PC-3 (cell line): ENCODE measurements around the gene CDKN1A. TPM values are rescaled to one million over a fixed set of nuclear protein-coding genes. Genes with fewer than 3 reads are reported as not detected.

Source experiments
- ATAC-seq: fragments of 200-7000 bp; cut with Tn5 transposase; 2 replicates; pipeline ENCODE4 v1.9.1; 2020; ENCODE audit warnings: mild to moderate bottlenecking, moderate library complexity
- BruUV-seq: library from RNA; stranded (reverse); fragments of 400-500 nt; replicated peaks from 2 replicates; lab custom pipeline; 2021; lab: Mats Ljungman, UMichigan
- CTCF ChIA-PET: fragments of 300-600 bp; sonication (Branson Sonifier 250); formaldehyde crosslinking; loops from one replicate; lab custom pipeline; 2022; ENCODE audit warnings: antibody characterized with exemption; lab: Charles Lee
- POLR2A ChIA-PET: fragments of 300-600 bp; sonication (Branson Sonifier 250); formaldehyde crosslinking; loops from one replicate; lab custom pipeline; 2022; ENCODE audit warnings: antibody characterized with exemption; ENCODE audit not compliant: unreplicated experiment; lab: Charles Lee
- DNase-seq: peaks from one replicate; pipeline ENCODE4 v3.0.0-alpha.2; 2015
- H2AFZ ChIP-seq: fragments of 300-600 bp; sonication (generic); 2 replicates; pipeline ENCODE4 v1.6.0; 2016; ENCODE audit warnings: antibody characterized with exemption, low read length
- H3F3A ChIP-seq: fragments of 300-600 bp; sonication (generic); one replicate; pipeline ENCODE4 v1.6.0; 2017; ENCODE audit warnings: antibody characterized with exemption, low read length, control low read depth, mild to moderate bottlenecking; ENCODE audit not compliant: unreplicated experiment
- H3K27ac ChIP-seq: fragments of 300-600 bp; sonication (generic); 2 replicates; pipeline ENCODE4 v1.5.1; 2016; ENCODE audit warnings: mild to moderate bottlenecking, low read length
- H3K27me3 ChIP-seq: fragments of 300-600 bp; sonication (generic); 2 replicates; pipeline ENCODE4 v1.6.1; 2016; ENCODE audit warnings: low read length, mixed read lengths
- H3K36me3 ChIP-seq: fragments of 300-600 bp; sonication (generic); 2 replicates; pipeline ENCODE4 v1.6.1; 2016; ENCODE audit warnings: low read depth, mixed run types, low read length, mixed read lengths
- H3K4me1 ChIP-seq: fragments of 300-600 bp; sonication (generic); 2 replicates; pipeline ENCODE4 v1.5.1; 2016; ENCODE audit warnings: low read length; ENCODE audit not compliant: insufficient read depth
- H3K4me2 ChIP-seq: fragments of 300-600 bp; sonication (generic); 2 replicates; pipeline ENCODE4 v1.6.0; 2016; ENCODE audit warnings: low read length
- H3K4me3 ChIP-seq: fragments of 300-600 bp; sonication (generic); 2 replicates; pipeline ENCODE4 v1.5.1; 2016; ENCODE audit warnings: mild to moderate bottlenecking, low read length, mixed read lengths
- H3K79me2 ChIP-seq: fragments of 300-600 bp; sonication (generic); 2 replicates; pipeline ENCODE4 v1.6.1; 2017; ENCODE audit warnings: low read length, mixed read lengths
- H3K9ac ChIP-seq: fragments of 300-600 bp; sonication (generic); 2 replicates; pipeline ENCODE4 v1.6.0; 2016; ENCODE audit warnings: mild to moderate bottlenecking, low read length
- H3K9me2 ChIP-seq: fragments of 300-600 bp; sonication (generic); replicated peaks from 2 replicates; pipeline ENCODE4 v1.6.1; 2016; ENCODE audit warnings: mixed run types, low read length, mixed read lengths
- H3K9me3 ChIP-seq: fragments of 300-600 bp; sonication (generic); 2 replicates; pipeline ENCODE4 v1.6.1; 2016; ENCODE audit warnings: low read length, mixed read lengths
- H4K20me1 ChIP-seq: fragments of 300-600 bp; sonication (generic); 2 replicates; pipeline ENCODE4 v1.6.1; 2016; ENCODE audit warnings: low read length, mixed read lengths
- CTCF ChIP-seq: fragments of 300-600 bp; sonication (generic); conservative IDR thresholded peaks from 2 replicates; pipeline ENCODE4 v1.5.1; 2017; ENCODE audit warnings: antibody characterized with exemption, low read depth, mild to moderate bottlenecking, low read length
- EZH2 ChIP-seq: fragments of 300-600 bp; sonication (generic); IDR thresholded peaks from one replicate; pipeline ENCODE4 v1.6.1; 2017; ENCODE audit warnings: antibody characterized with exemption, mild to moderate bottlenecking, low read length; ENCODE audit not compliant: unreplicated experiment
- EZH2phosphoT487 ChIP-seq: fragments of 300-600 bp; sonication (generic); IDR thresholded peaks from 2 replicates; pipeline ENCODE4 v1.6.1; 2018; ENCODE audit warnings: mild to moderate bottlenecking, antibody characterized with exemption, low read length, borderline replicate concordance
- intact Hi-C: fragments of 100-400 bp; cut with micrococcal nuclease; formaldehyde crosslinking; loops from 2 replicates; pipeline ENCODE4 v1.9.0; 2023
- total RNA-seq: library from RNA; depleted of rRNA; stranded (reverse); fragments of >200 nt; gene quantifications from 2 replicates; pipeline ENCODE4 v1.2.3, GENCODE V29; 2014

Gene CDKN1A
- total RNA-seq, 1 experiment from 2014 or later = 79.5 TPM

GRCh38 chr6:36695414-36695813, 16.9 kb downstream of the CDKN1A start:
- no TSS peak for BruUV-seq
- H3K9ac ChIP-seq = no peak overlapping the region
- no peaks in the 10 kb centered on the region for H3K9me2 ChIP-seq
- no peak for TF ChIP-seq CTCF
- TF ChIP-seq EZH2phosphoT487 = no peak
- TF ChIP-seq EZH2 = no peak
- ChIA-PET CTCF (no interaction called here), POLR2A (no interaction called here)
- peaks cover 12% of the 10 kb centered on the region for H3K4me1 ChIP-seq
- H3K79me2 ChIP-seq = no peaks in the 10 kb centered on the region
- DNase-seq (no peak), ATAC-seq (no peak)
- no peaks in the 10 kb centered on the region for H3F3A ChIP-seq
- H3K27me3 ChIP-seq = no peaks in the 10 kb centered on the region
- no peaks in the 10 kb centered on the region for H4K20me1 ChIP-seq
- no peak overlapping the region for H3K4me2 ChIP-seq
- H2AFZ ChIP-seq = no peak overlapping the region
- H3K4me3 ChIP-seq = no peak overlapping the region
- H3K27ac ChIP-seq = no peak overlapping the region
- no peaks in the 10 kb centered on the region for H3K36me3 ChIP-seq
- intact Hi-C loops = no loop called here
- no peaks in the 10 kb centered on the region for H3K9me3 ChIP-seq

- Histone ChIP-seq H3K79me2 (no peaks in the 10 kb centered on the region), H3K4me1 (peaks cover 6% of the 10 kb centered on the region; the same call in 1 of the 2 replicates), H3K4me2 (no peak within 1 kb of the TSS), H4K20me1 (no peaks in the 10 kb centered on the region), H3K36me3 (no peaks in the 10 kb centered on the region), H3F3A (no peaks in the 10 kb centered on the region), H3K9ac (no peak within 1 kb of the TSS), H2AFZ (no peak within 1 kb of the TSS), H3K27ac (no peak within 1 kb of the TSS), H3K27me3 (no peaks in the 10 kb centered on the region), H3K4me3 (no peak within 1 kb of the TSS), H3K9me2 (no peaks in the 10 kb centered on the region), H3K9me3 (no peaks in the 10 kb centered on the region)
- TF ChIP-seq CTCF = no peak
- TF ChIP-seq EZH2phosphoT487 = no peak
- TF ChIP-seq EZH2 = no peak
- no TSS peak for BruUV-seq
- CTCF ChIA-PET = no interaction called here
- DNase-seq = no peak
- intact Hi-C loops = no loop called here
- POLR2A ChIA-PET = no interaction called here
- no peak for ATAC-seq
Observed at GRCh38 chr6:36697481-36697903, 19.0 kb downstream of the CDKN1A start, which contains the start of gene RAB44. Gene RAB44 (plus strand): TSS chr6:36697826. CDS start chr6:36704236, 6,410 bp downstream.

- POLR2A ChIA-PET = no interaction called here
- Histone ChIP-seq H3K27me3 (no peaks in the 10 kb centered on the region), H3K27ac (no peak overlapping the region), H3K79me2 (no peaks in the 10 kb centered on the region), H3K4me3 (no peak overlapping the region), H3K9me2 (no peaks in the 10 kb centered on the region), H3K9ac (no peak overlapping the region), H3K36me3 (no peaks in the 10 kb centered on the region), H2AFZ (no peak overlapping the region), H3K4me1 (peaks cover 6% of the 10 kb centered on the region; the same call in 1 of the 2 replicates), H3K9me3 (no peaks in the 10 kb centered on the region), H3F3A (no peaks in the 10 kb centered on the region), H4K20me1 (no peaks in the 10 kb centered on the region), H3K4me2 (no peak overlapping the region)
- TF ChIP-seq CTCF (no peak), EZH2phosphoT487 (no peak), EZH2 (no peak)
- no TSS peak for BruUV-seq
- ATAC-seq = no peak
- DNase-seq = no peak
- CTCF ChIA-PET = no interaction called here
- intact Hi-C loops = no loop called here
Observed at GRCh38 chr6:36698196-36698595, 19.7 kb downstream of the CDKN1A start.
